ENCODE data around the gene USP19.

The USP19 gene

GRCh38 chr3:49122451-49122850, 1.8 kb upstream of the USP19 start:
- no peak for TF ChIP-seq CTCF (IDR thresholded peaks at IDR 0.05)
- peaks cover 19% of the 10 kb centered on the region for H3K36me3 Mint-ChIP-seq (ENCODE audit: low read depth)
- H3K4me1 Mint-ChIP-seq: peaks cover 13% of the 10 kb centered on the region
- no peaks in the 10 kb centered on the region for H3K9me3 Mint-ChIP-seq
- H3K27ac Mint-ChIP-seq: peak overlapping the region; percentile 84
- no peaks in the 10 kb centered on the region for H3K27me3 Mint-ChIP-seq (ENCODE audit: low read depth, poor library complexity)
- peak overlapping the region; percentile 92 for H3K4me3 Mint-ChIP-seq
- DNase-seq: no peak

DNA sequence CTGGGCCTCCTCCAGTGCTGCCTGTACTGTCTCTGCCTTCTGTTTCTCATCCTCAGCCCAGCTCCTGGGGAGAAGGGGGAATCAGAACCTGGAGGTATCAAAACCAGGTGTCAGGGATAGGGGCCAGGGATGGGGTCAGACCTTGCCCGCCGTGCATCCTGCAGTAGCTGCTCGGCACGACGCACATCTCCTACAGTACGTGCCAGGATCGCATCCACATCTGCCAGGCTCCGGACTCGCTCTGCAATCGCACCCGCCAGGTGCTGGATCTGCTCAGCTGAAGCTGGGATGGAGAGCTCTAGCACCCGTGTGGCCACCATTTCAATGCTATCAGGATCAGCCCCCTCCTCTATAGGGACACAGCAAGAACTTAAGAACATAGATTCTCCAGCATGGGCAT, 1.4 kb upstream of the USP19 start:
- Mint-ChIP-seq H3K4me3 (peak overlapping the region; percentile 92), H3K36me3 (ENCODE audit: low read depth) (peaks cover 22% of the 10 kb centered on the region), H3K27me3 (ENCODE audit: low read depth, poor library complexity) (no peaks in the 10 kb centered on the region), H3K4me1 (peaks cover 13% of the 10 kb centered on the region), H3K9me3 (no peaks in the 10 kb centered on the region), H3K27ac (peak overlapping the region; percentile 84)
- DNase-seq: no peak
- TF ChIP-seq CTCF (IDR thresholded peaks at IDR 0.05): no peak

- Mint-ChIP-seq H3K9me3 (no peaks in the 10 kb centered on the region), H3K4me1 (peaks cover 13% of the 10 kb centered on the region), H3K4me3 (peak overlapping the region; percentile 92), H3K27me3 (ENCODE audit: low read depth, poor library complexity) (no peaks in the 10 kb centered on the region), H3K36me3 (ENCODE audit: low read depth) (peaks cover 27% of the 10 kb centered on the region), H3K27ac (peak overlapping the region; percentile 84)
- DNase-seq: no peak
- TF ChIP-seq CTCF (IDR thresholded peaks at IDR 0.05): no peak
Measured at GRCh38 chr3:49121132-49121736, 611 bp upstream of the USP19 start.

DNA sequence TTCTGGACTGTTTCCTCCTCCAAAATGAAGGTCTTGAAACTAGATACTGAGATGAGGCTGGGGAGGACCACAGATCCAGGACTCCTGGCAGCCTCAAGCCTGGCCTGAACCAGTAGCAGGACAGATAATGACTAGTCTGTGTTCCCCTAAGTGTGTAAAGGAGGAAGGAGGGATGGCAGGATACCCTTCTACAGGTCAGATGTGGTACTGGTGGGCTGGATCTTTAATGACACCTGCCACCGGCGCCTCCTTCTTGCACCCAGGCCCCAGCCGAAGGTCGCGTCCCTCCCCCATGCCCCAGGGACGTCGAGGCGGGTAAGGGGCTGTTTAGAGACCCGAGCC, 556 bp downstream of the USP19 start:
- Mint-ChIP-seq H3K27ac (peak overlapping the region; percentile 96), H3K4me1 (peaks cover 13% of the 10 kb centered on the region), H3K27me3 (ENCODE audit: low read depth, poor library complexity) (no peaks in the 10 kb centered on the region), H3K4me3 (peak overlapping the region; percentile 92), H3K36me3 (ENCODE audit: low read depth) (peaks cover 38% of the 10 kb centered on the region), H3K9me3 (no peaks in the 10 kb centered on the region)
- DNase-seq: no peak
- no peak for TF ChIP-seq CTCF (IDR thresholded peaks at IDR 0.05)

DNA sequence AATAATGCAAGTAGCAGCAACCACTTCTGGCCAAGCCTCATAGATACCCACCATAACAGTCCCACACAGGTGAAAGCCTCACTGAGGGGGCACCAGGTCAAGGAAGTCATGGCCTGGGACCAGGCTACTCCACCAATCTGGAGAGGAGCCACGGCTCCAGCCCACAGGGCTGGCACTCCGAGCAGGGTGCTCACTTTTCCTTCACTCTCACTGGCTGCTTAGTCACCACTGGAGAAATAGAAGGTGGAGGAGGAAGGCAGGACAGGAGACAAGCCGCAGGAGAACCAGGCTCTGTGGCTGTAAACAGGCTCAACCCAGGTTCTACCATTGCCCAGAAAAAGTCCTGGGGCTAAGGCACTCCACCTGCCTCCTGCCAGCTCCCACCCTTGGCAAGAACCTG, 1.2 kb downstream of the USP19 start:
- DNase-seq: no peak
- Mint-ChIP-seq H3K36me3 (ENCODE audit: low read depth) (peaks cover 42% of the 10 kb centered on the region), H3K4me1 (peaks cover 13% of the 10 kb centered on the region), H3K9me3 (no peaks in the 10 kb centered on the region), H3K27me3 (ENCODE audit: low read depth, poor library complexity) (no peaks in the 10 kb centered on the region), H3K27ac (peak overlapping the region; percentile 96), H3K4me3 (peak overlapping the region; percentile 92)
- TF ChIP-seq CTCF (IDR thresholded peaks at IDR 0.05): no peak

- TF ChIP-seq CTCF (IDR thresholded peaks at IDR 0.05): no peak
- Mint-ChIP-seq H3K27ac (peak overlapping the region; percentile 32), H3K9me3 (no peaks in the 10 kb centered on the region), H3K36me3 (ENCODE audit: low read depth) (peaks cover 44% of the 10 kb centered on the region), H3K4me3 (peak overlapping the region; percentile 92), H3K4me1 (peaks cover 13% of the 10 kb centered on the region), H3K27me3 (ENCODE audit: low read depth, poor library complexity) (no peaks in the 10 kb centered on the region)
- no peak for DNase-seq
Measured at GRCh38 chr3:49119036-49119435, 1.6 kb downstream of the USP19 start.
